HCT116 (cell line): ENCODE data around the gene HDAC7. TPM values are rescaled to one million over a fixed set of nuclear protein-coding genes. Genes with fewer than 3 reads are reported as not detected.

ENCODE experiments used
- ATAC-seq: fragments of 200-7000 bp; cut with Tn5 transposase; 2 replicates; pipeline ENCODE4 v1.9.1; 2020; ENCODE audit warnings: mild to moderate bottlenecking, moderate library complexity
- BruUV-seq: library from RNA; stranded (reverse); fragments of 400-500 nt; replicated peaks from 2 replicates; lab custom pipeline; 2021; lab: Mats Ljungman, UMichigan
- CTCF ChIA-PET: fragments of 300-600 bp; sonication (Branson Sonifier 250); formaldehyde crosslinking; loops from one replicate; lab custom pipeline; 2021; ENCODE audit warnings: antibody characterized with exemption; lab: Charles Lee
- POLR2A ChIA-PET: fragments of 300-600, 350-600 bp; sonication (Branson Sonifier 250); formaldehyde crosslinking; loops from one replicate; lab custom pipeline; 2021; ENCODE audit warnings: antibody characterized with exemption; lab: Charles Lee
- RAD21 ChIA-PET, 2 experiments: fragments of 300-600 bp; sonication (Branson Sonifier 250); formaldehyde crosslinking; loops; one replicate each; lab custom pipeline; 2023; ENCODE audit warnings: low total read pairs in 2 of 2; ENCODE audit not compliant: uncharacterized antibody in 2 of 2, unreplicated experiment in 2 of 2, low non-redundant PET in 1 of 2; lab: Charles Lee
- DNase-seq: peaks from one replicate; pipeline ENCODE4 v3.0.0-alpha.2; 2010; ENCODE audit warnings: low read depth, low spot score
- H2AFZ ChIP-seq: fragments of 200-600 bp; shearing (Covaris generic), sonication (generic); 2 replicates; pipeline ENCODE4 v1.6.1; 2017; ENCODE audit warnings: low read depth, mixed run types, mixed read lengths, antibody characterized with exemption, low read length; ENCODE audit not compliant: poor library complexity, severe bottlenecking
- H3K27ac ChIP-seq: 2 replicates; pipeline ENCODE4 v1.5.1; 2012; ENCODE audit warnings: low read depth, low read length
- H3K27me3 ChIP-seq: fragments of 200-600 bp; sonication (generic); 2 replicates; pipeline ENCODE4 v1.6.1; 2016; ENCODE audit warnings: mixed run types, low read length, mixed read lengths; ENCODE audit not compliant: insufficient read depth
- H3K36me3 ChIP-seq, 2 experiments: fragments of 200-500 bp in 1 of 2; fragments of 200-600 bp in 1 of 2; sonication (Bioruptor generic) in 1 of 2; sonication (generic) in 1 of 2; 2 replicates each; pipeline versions ENCODE4 v1.5.1 to v1.6.1; 2014 to 2016; ENCODE audit warnings: low read length in 2 of 2, inconsistent platforms in 1 of 2, mixed read lengths in 1 of 2, mixed run types in 1 of 2; ENCODE audit not compliant: insufficient read depth in 2 of 2, control insufficient read depth in 1 of 2
- H3K4me1 ChIP-seq, 2 experiments: fragments of 200-600 bp in 1 of 2; sonication (generic) in 1 of 2; 2 replicates each; pipeline versions ENCODE4 v1.5.1 to v1.6.1; 2012 to 2017; ENCODE audit warnings: low read length in 2 of 2, inconsistent platforms in 1 of 2, mild to moderate bottlenecking in 1 of 2, mixed read lengths in 1 of 2, mixed run types in 1 of 2, moderate library complexity in 1 of 2; ENCODE audit not compliant: insufficient read depth in 2 of 2, control insufficient read depth in 1 of 2
- H3K4me2 ChIP-seq: fragments of 200-600 bp; sonication (generic); 2 replicates; pipeline ENCODE4 v1.6.1; 2017; ENCODE audit warnings: mixed run types, low read length, mixed read lengths
- H3K4me3 ChIP-seq, 2 experiments: fragments of 200-600 bp in 1 of 2; sonication (generic) in 1 of 2; replicated peaks in 1 of 2; 2 replicates each; pipeline ENCODE4 v1.5.1; 2011 to 2016; ENCODE audit warnings: low read length in 2 of 2, control low read depth in 1 of 2, low read depth in 1 of 2, mild to moderate bottlenecking in 1 of 2, mixed read lengths in 1 of 2, mixed run types in 1 of 2
- H3K79me2 ChIP-seq: fragments of 200-600 bp; sonication (generic); 2 replicates; pipeline ENCODE4 v1.6.1; 2017; ENCODE audit warnings: mild to moderate bottlenecking, mixed run types, low read length, moderate library complexity, mixed read lengths; ENCODE audit not compliant: insufficient read depth
- H3K9ac ChIP-seq: fragments of 200-600 bp; sonication (generic); 2 replicates; pipeline ENCODE4 v1.6.1; 2016; ENCODE audit warnings: low read length, mixed read lengths
- H3K9me2 ChIP-seq: fragments of 200-600 bp; sonication (generic), shearing (Covaris generic); 2 replicates; pipeline ENCODE4 v1.6.1; 2017; ENCODE audit warnings: mixed run types, mild to moderate bottlenecking, moderate library complexity; ENCODE audit not compliant: insufficient read depth
- H3K9me3 ChIP-seq, 2 experiments: fragments of 200-500 bp in 1 of 2; fragments of 200-600 bp in 1 of 2; sonication (Bioruptor generic) in 1 of 2; sonication (generic) in 1 of 2; 2 replicates each; pipeline ENCODE4 v1.6.1; 2014 to 2017; ENCODE audit warnings: low read length in 2 of 2, mixed read lengths in 2 of 2, inconsistent platforms in 1 of 2, low read depth in 1 of 2, mild to moderate bottlenecking in 1 of 2, mixed run types in 1 of 2, moderate library complexity in 1 of 2; ENCODE audit not compliant: control insufficient read depth in 1 of 2, insufficient read depth in 1 of 2
- H4K20me1 ChIP-seq: fragments of 200-600 bp; sonication (generic), shearing (Covaris generic); 2 replicates; pipeline ENCODE4 v1.6.1; 2017; ENCODE audit warnings: mixed run types, mild to moderate bottlenecking, moderate library complexity; ENCODE audit not compliant: insufficient read depth
- CBX3 ChIP-seq: IDR thresholded peaks from 2 replicates; pipeline ENCODE4 v1.6.1; 2012; ENCODE audit warnings: low read depth
- EGR1 ChIP-seq: IDR thresholded peaks from 2 replicates; pipeline ENCODE4 v1.6.1; 2012; ENCODE audit warnings: low read depth
- ELF1 ChIP-seq: IDR thresholded peaks from 2 replicates; pipeline ENCODE4 v1.6.1; 2012; ENCODE audit warnings: low read depth, borderline replicate concordance
- EZH2 ChIP-seq: fragments of 200-600 bp; sonication (generic); IDR thresholded peaks from 2 replicates; pipeline ENCODE4 v1.6.1; 2017; ENCODE audit warnings: antibody characterized with exemption, mixed run types
- EZH2phosphoT487 ChIP-seq: fragments of 200-600 bp; IDR thresholded peaks from 2 replicates; pipeline ENCODE4 v1.6.1; 2018; ENCODE audit warnings: antibody characterized with exemption, borderline replicate concordance
- FOSL1 ChIP-seq: IDR thresholded peaks from 2 replicates; pipeline ENCODE4 v1.6.1; 2012; ENCODE audit warnings: low read depth
- JUND ChIP-seq: IDR thresholded peaks from 2 replicates; pipeline ENCODE4 v1.6.1; 2012
- MAX ChIP-seq: IDR thresholded peaks from 2 replicates; pipeline ENCODE4 v1.6.1; 2012
- POLR2A ChIP-seq: IDR thresholded peaks from 2 replicates; pipeline ENCODE4 v1.7.0; 2011; ENCODE audit warnings: borderline replicate concordance; ENCODE audit not compliant: insufficient read depth, insufficient read length; ENCODE audit errors: extremely low read depth
- POLR2AphosphoS5 ChIP-seq: IDR thresholded peaks from 2 replicates; pipeline ENCODE4 v1.6.1; 2011; ENCODE audit warnings: mild to moderate bottlenecking, low read depth, low read length, moderate library complexity
- RAD21 ChIP-seq: IDR thresholded peaks from 2 replicates; pipeline ENCODE4 v1.6.1; 2012; ENCODE audit warnings: low read depth, mild to moderate bottlenecking
- SIN3A ChIP-seq: IDR thresholded peaks from 2 replicates; pipeline ENCODE4 v1.6.1; 2012; ENCODE audit warnings: low read depth
- SP1 ChIP-seq: IDR thresholded peaks from 2 replicates; pipeline ENCODE4 v1.6.1; 2012; ENCODE audit warnings: low read depth
- SRF ChIP-seq: IDR thresholded peaks from 2 replicates; pipeline ENCODE4 v1.6.1; 2012; ENCODE audit warnings: low read depth
- TCF7L2 ChIP-seq: IDR thresholded peaks from 2 replicates; pipeline ENCODE4 v1.7.0; 2011; ENCODE audit warnings: borderline replicate concordance, inconsistent platforms; ENCODE audit not compliant: insufficient read depth, insufficient read length; ENCODE audit errors: extremely low read depth
- ZBTB33 ChIP-seq: IDR thresholded peaks from 2 replicates; pipeline ENCODE4 v1.6.1; 2011; ENCODE audit warnings: mild to moderate bottlenecking, low read length, moderate library complexity; ENCODE audit not compliant: insufficient replicate concordance; ENCODE audit errors: extremely low read depth
- ZNF274 ChIP-seq: fragments of 200-500 bp; sonication (Bioruptor generic); IDR thresholded peaks from 2 replicates; pipeline ENCODE4 v1.6.1; 2014; ENCODE audit warnings: mild to moderate bottlenecking, low read depth, low read length, inconsistent platforms
- intact Hi-C: fragments of 100-400 bp; cut with micrococcal nuclease; formaldehyde crosslinking; loops from 2 replicates; pipeline ENCODE4 v1.10.0; 2022
- total RNA-seq: library from RNA; stranded (reverse); gene quantifications from one replicate; pipeline ENCODE4 v1.2.1, GENCODE V29; 2021; ENCODE audit not compliant: unreplicated experiment
- TF ChIP-seq, protein P1 (sequence below): IDR thresholded peaks from 2 replicates; pipeline ENCODE4 v1.6.1; 2012; ENCODE audit warnings: low read depth
- TF ChIP-seq, protein P2 (sequence below), 3 experiments: fragments of 200-600 bp in 1 of 3; sonication (generic) in 1 of 3; IDR thresholded peaks in 2 of 3; conservative IDR thresholded peaks in 1 of 3; 2 replicates each; pipeline ENCODE4 v1.5.1; 2012 to 2017; ENCODE audit warnings: low read depth in 2 of 3, low read length in 2 of 3, antibody characterized with exemption in 1 of 3, borderline replicate concordance in 1 of 3, control low read depth in 1 of 3, mild to moderate bottlenecking in 1 of 3, mixed read lengths in 1 of 3, mixed run types in 1 of 3, moderate library complexity in 1 of 3; ENCODE audit not compliant: insufficient read depth in 1 of 3

Gene HDAC7
- total RNA-seq, 1 experiment from 2014 or later: 38.1 TPM

- Histone ChIP-seq H2AFZ (no peak overlapping the region), H3K9ac (no peak overlapping the region), H3K4me2 (no peak overlapping the region), H3K27me3 (no peaks in the 10 kb centered on the region), H3K9me3 (no peaks in the 10 kb centered on the region), H3K27ac (no peak overlapping the region), H3K9me2 (no peaks in the 10 kb centered on the region), H3K4me3 (no peak overlapping the region), H3K36me3 (peaks cover 22 to 28% of the 10 kb centered on the region in 2 experiments; a peak in 3 of 4 replicates), H3K79me2 (no peaks in the 10 kb centered on the region), H3K4me1 (no peaks in the 10 kb centered on the region), H4K20me1 (no peaks in the 10 kb centered on the region)
- ATAC-seq (no peak), DNase-seq (no peak)
- TF ChIP-seq JUND: no peak
- no peak for TF ChIP-seq MAX
- TF ChIP-seq, protein P1, sequence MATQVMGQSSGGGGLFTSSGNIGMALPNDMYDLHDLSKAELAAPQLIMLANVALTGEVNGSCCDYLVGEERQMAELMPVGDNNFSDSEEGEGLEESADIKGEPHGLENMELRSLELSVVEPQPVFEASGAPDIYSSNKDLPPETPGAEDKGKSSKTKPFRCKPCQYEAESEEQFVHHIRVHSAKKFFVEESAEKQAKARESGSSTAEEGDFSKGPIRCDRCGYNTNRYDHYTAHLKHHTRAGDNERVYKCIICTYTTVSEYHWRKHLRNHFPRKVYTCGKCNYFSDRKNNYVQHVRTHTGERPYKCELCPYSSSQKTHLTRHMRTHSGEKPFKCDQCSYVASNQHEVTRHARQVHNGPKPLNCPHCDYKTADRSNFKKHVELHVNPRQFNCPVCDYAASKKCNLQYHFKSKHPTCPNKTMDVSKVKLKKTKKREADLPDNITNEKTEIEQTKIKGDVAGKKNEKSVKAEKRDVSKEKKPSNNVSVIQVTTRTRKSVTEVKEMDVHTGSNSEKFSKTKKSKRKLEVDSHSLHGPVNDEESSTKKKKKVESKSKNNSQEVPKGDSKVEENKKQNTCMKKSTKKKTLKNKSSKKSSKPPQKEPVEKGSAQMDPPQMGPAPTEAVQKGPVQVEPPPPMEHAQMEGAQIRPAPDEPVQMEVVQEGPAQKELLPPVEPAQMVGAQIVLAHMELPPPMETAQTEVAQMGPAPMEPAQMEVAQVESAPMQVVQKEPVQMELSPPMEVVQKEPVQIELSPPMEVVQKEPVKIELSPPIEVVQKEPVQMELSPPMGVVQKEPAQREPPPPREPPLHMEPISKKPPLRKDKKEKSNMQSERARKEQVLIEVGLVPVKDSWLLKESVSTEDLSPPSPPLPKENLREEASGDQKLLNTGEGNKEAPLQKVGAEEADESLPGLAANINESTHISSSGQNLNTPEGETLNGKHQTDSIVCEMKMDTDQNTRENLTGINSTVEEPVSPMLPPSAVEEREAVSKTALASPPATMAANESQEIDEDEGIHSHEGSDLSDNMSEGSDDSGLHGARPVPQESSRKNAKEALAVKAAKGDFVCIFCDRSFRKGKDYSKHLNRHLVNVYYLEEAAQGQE: no peak
- no peak for TF ChIP-seq TCF7L2
- TF ChIP-seq ZNF274: no peak
- no peak for TF ChIP-seq ELF1
- no peak for TF ChIP-seq EGR1
- TF ChIP-seq FOSL1: no peak
- no peak for TF ChIP-seq RAD21
- no peak for TF ChIP-seq POLR2AphosphoS5
- TF ChIP-seq EZH2: no peak
- TF ChIP-seq, protein P2, sequence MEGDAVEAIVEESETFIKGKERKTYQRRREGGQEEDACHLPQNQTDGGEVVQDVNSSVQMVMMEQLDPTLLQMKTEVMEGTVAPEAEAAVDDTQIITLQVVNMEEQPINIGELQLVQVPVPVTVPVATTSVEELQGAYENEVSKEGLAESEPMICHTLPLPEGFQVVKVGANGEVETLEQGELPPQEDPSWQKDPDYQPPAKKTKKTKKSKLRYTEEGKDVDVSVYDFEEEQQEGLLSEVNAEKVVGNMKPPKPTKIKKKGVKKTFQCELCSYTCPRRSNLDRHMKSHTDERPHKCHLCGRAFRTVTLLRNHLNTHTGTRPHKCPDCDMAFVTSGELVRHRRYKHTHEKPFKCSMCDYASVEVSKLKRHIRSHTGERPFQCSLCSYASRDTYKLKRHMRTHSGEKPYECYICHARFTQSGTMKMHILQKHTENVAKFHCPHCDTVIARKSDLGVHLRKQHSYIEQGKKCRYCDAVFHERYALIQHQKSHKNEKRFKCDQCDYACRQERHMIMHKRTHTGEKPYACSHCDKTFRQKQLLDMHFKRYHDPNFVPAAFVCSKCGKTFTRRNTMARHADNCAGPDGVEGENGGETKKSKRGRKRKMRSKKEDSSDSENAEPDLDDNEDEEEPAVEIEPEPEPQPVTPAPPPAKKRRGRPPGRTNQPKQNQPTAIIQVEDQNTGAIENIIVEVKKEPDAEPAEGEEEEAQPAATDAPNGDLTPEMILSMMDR (IDR thresholded peaks at IDR 0.05 in 2 of 3, conservative IDR thresholded peaks at IDR 0.05 in 1 of 3; ENCODE audit: borderline replicate concordance in 1 of 3, insufficient read depth in 1 of 3, low read depth in 2 of 3, low read length in 2 of 3): no peak
- TF ChIP-seq SIN3A: no peak
- no peak for TF ChIP-seq ZBTB33
- TF ChIP-seq EZH2phosphoT487: no peak
- no peak for TF ChIP-seq POLR2A
- no peak for TF ChIP-seq SP1
- TF ChIP-seq CBX3: no peak
- TF ChIP-seq SRF: no peak
- BruUV-seq: no TSS peak
- ChIA-PET POLR2A (no interaction called here), CTCF (no interaction called here), RAD21 (no interaction called here)
- intact Hi-C loops: no loop called here
These were observed 31.9 kb downstream of the HDAC7 start for GRCh38 chr12:47787596-47788319.
